ENCODE measurements around the gene UNC13B. TPM values are rescaled to one million over a fixed set of nuclear protein-coding genes. Genes with fewer than 3 reads are reported as not detected.

Gene UNC13B
- total and polyA plus RNA-seq, 2 of the 8 experiments (the other 6 are each of a cell fraction or from before 2014, with no cell fraction given), result 23.1 to 51.7 TPM

- no peak overlapping the region for H2BK5ac ChIP-seq (ENCODE audit: low read depth, low read length)
- no peak overlapping the region for H3K14ac ChIP-seq (ENCODE audit: insufficient read length)
- H3K27me3 ChIP-seq (replicated peaks in 1 of 4; ENCODE audit: control insufficient read depth in 3 of 4, extremely low read depth in 1 of 4, insufficient read depth in 3 of 4, low read length in 3 of 4), result no peaks in the 10 kb centered on the region
- H3K9me3 ChIP-seq (ENCODE audit: insufficient read depth in 2 of 2, low read depth in 1 of 2, low read length in 1 of 2), result peaks cover 0 to 6% of the 10 kb centered on the region in 2 experiments; a peak in 1 of 4 replicates
- no peak overlapping the region for H3K9ac ChIP-seq (replicated peaks in 1 of 4; ENCODE audit: extremely low read depth in 1 of 4, low read depth in 3 of 4, low read length in 3 of 4)
- H3K4ac ChIP-seq (replicated peaks; ENCODE audit: insufficient read length, low read depth, low read length), result no peak overlapping the region
- H3K4me3 ChIP-seq (ENCODE audit: extremely low read depth in 1 of 4, insufficient read depth in 2 of 4, low read depth in 3 of 4, low read length in 4 of 4), result no peak overlapping the region
- no peak overlapping the region for H2AFZ ChIP-seq (ENCODE audit: low read length)
- no peak overlapping the region for H2BK12ac ChIP-seq (ENCODE audit: low read depth, low read length)
- no peak overlapping the region for H2AK5ac ChIP-seq (ENCODE audit: low read depth, low read length)
- no peak overlapping the region for H4K5ac ChIP-seq (ENCODE audit: insufficient read length, low read depth, low read length)
- no peak overlapping the region for H2BK120ac ChIP-seq (replicated peaks; ENCODE audit: low read depth, low read length)
- H3K4me2 ChIP-seq (ENCODE audit: insufficient read depth in 1 of 2, low read depth in 2 of 2, low read length in 2 of 2), result no peak overlapping the region
- H3K23ac ChIP-seq (ENCODE audit: insufficient read length), result no peak overlapping the region
- no peak overlapping the region for H2BK15ac ChIP-seq (ENCODE audit: low read length)
- no peak overlapping the region for H3K27ac ChIP-seq (ENCODE audit: low read depth, low read length)
- H4K20me1 ChIP-seq (replicated peaks in 1 of 2; ENCODE audit: control insufficient read depth in 1 of 2, insufficient read depth in 2 of 2, low read length in 2 of 2), result no peaks in the 10 kb centered on the region
- no peaks in the 10 kb centered on the region; the same call in 1 of the 2 replicates for H3K23me2 ChIP-seq (ENCODE audit: low read depth, low read length)
- DNase-seq (ENCODE audit: low read depth in 1 of 2, low spot score in 2 of 2) (no peak), FAIRE-seq (no peak)
- no peaks in the 10 kb centered on the region for H3K36me3 ChIP-seq (ENCODE audit: control insufficient read depth in 2 of 4, insufficient read depth in 4 of 4, low read length in 3 of 4)
- no peak overlapping the region for H3K18ac ChIP-seq (ENCODE audit: extremely low read depth, low read length)
- ChIA-PET CTCF (ENCODE audit: partially characterized antibody) (interaction anchor here (0.7 to 1.7 kb wide), 6 partner anchors 9 to 105 kb away, joined by 3 to 5 read pairs (median 3); no protein-coding TSS in a partner anchor), POLR2A (ENCODE audit: partially characterized antibody) (interaction anchor here (1.1 kb wide), 1 partner anchor 70 kb away, joined by 3 read pairs; no protein-coding TSS in a partner anchor)
- 100% methylated on average over 1 of the region's 1 CpG; no CpG with 5 or more reads in 1 of the 2 experiments for WGBS, 2 experiments (ENCODE audit: extremely low coverage in 1 of 2, insufficient coverage in 1 of 2, insufficient read length in 1 of 2, insufficient replicate concordance in 2 of 2, low coverage in 1 of 2, low lambda C conversion rate in 2 of 2, missing lambda C conversion rate in 1 of 2)
- no peak overlapping the region for H2BK20ac ChIP-seq (ENCODE audit: low read length)
- no peak overlapping the region for H4K8ac ChIP-seq (ENCODE audit: extremely low read depth, insufficient read depth, low read length)
- no peak overlapping the region for H3K56ac ChIP-seq (replicated peaks; ENCODE audit: insufficient read length, low read depth, low read length)
- H4K91ac ChIP-seq (replicated peaks; ENCODE audit: insufficient read length, low read length), result no peak overlapping the region
- H3K79me1 ChIP-seq (ENCODE audit: low read depth, low read length), result no peaks in the 10 kb centered on the region
- no peaks in the 10 kb centered on the region for H3K79me2 ChIP-seq (ENCODE audit: control insufficient read depth in 1 of 2, insufficient read depth in 2 of 2, low read length in 2 of 2)
- peaks cover 0 to 3% (median 0%) of the 10 kb centered on the region in 4 experiments; a peak in 1 of 7 replicates for H3K4me1 ChIP-seq (replicated peaks in 1 of 4; ENCODE audit: control insufficient read depth in 3 of 4, insufficient read depth in 4 of 4, low read length in 3 of 4)
- TF ChIP-seq CEBPB (IDR thresholded peaks at IDR 0.05; ENCODE audit: low read depth, low read length) (no peak), BRCA1 (IDR thresholded peaks at IDR 0.05; ENCODE audit: low read depth, low read length) (no peak), GTF2F1 (IDR thresholded peaks at IDR 0.05; ENCODE audit: borderline replicate concordance, low read depth, low read length) (no peak), CTBP2 (IDR thresholded peaks at IDR 0.05; ENCODE audit: borderline replicate concordance, insufficient read depth, insufficient read length, low read length) (no peak), TAF7 (optimal IDR thresholded peaks at IDR 0.05; ENCODE audit: borderline replicate concordance, low read depth, low read length) (no peak), CTCF (IDR thresholded peaks at IDR 0.05; ENCODE audit: control extremely low read depth in 1 of 3, insufficient read depth in 1 of 3, low read depth in 1 of 3, low read length in 3 of 3) (no peak), YY1 (IDR thresholded peaks at IDR 0.05; ENCODE audit: low read depth, low read length) (no peak), SP4 (IDR thresholded peaks at IDR 0.05; ENCODE audit: low read length) (no peak), E2F6 (IDR thresholded peaks at IDR 0.05) (no peak), RAD21 (IDR thresholded peaks at IDR 0.05 in 1 of 2, conservative IDR thresholded peaks at IDR 0.05 in 1 of 2; ENCODE audit: low read depth in 2 of 2, low read length in 2 of 2) (no peak), CHD2 (IDR thresholded peaks at IDR 0.05; ENCODE audit: low read length) (no peak)
Observed at GRCh38 chr9:35448496-35448895, 286.7 kb downstream of the UNC13B start.
